A549 (cell line): Measurements from ENCODE around the gene KRTAP1-5. TPM values are rescaled to one million over a fixed set of nuclear protein-coding genes. Genes with fewer than 3 reads are reported as not detected.

Source experiments
- ATAC-seq, 2 experiments: fragments of 200-7000 bp in 1 of 2; fragments of >200 bp in 1 of 2; cut with Nextera tagmentation in 1 of 2; cut with Tn5 transposase in 1 of 2; 3 replicates each; pipeline versions ENCODE4 v1.8.0 to v1.9.1; 2018 to 2020; ENCODE audit warnings: mild to moderate bottlenecking in 1 of 2, moderate library complexity in 1 of 2
- CTCF ChIA-PET: fragments of 300-600 bp; sonication (Branson Sonifier 250); formaldehyde crosslinking; extraction: SDS; loops from one replicate; lab custom pipeline; 2021; ENCODE audit warnings: antibody characterized with exemption, inconsistent platforms; lab: Yijun Ruan, JAX
- POLR2A ChIA-PET: fragments of 350-600 bp; formaldehyde crosslinking; extraction: SDS; loops from one replicate; lab custom pipeline; 2021; ENCODE audit warnings: antibody characterized with exemption, inconsistent platforms; lab: Yijun Ruan, JAX
- DNase-seq, 2 experiments: peaks; one replicate each; pipeline versions ENCODE4 v3.0.0 to v3.0.0-alpha.2; 2011 to 2016; ENCODE audit warnings: low read depth in 1 of 2, low spot score in 1 of 2
- FAIRE-seq: peaks from 2 replicates; lab custom pipeline; 2011; peaks lifted over from hg19 to GRCh38; lab: Jason Lieb, UNC
- H3K27ac ChIP-seq, 2 experiments: fragments of >200 bp; sonication (Bioruptor Twin); formaldehyde crosslinking; 3 replicates each; pipeline ENCODE4 v1.5.1; 2016 to 2017
- H3K4me1 ChIP-seq: fragments of >200 bp; sonication (Bioruptor Twin); formaldehyde crosslinking; 3 replicates; pipeline ENCODE4 v1.6.1; 2016
- H3K4me2 ChIP-seq: fragments of >200 bp; sonication (Bioruptor Twin); formaldehyde crosslinking; 3 replicates; pipeline ENCODE4 v1.6.1; 2016
- H3K4me3 ChIP-seq: fragments of >200 bp; sonication (Bioruptor Twin); formaldehyde crosslinking; 3 replicates; pipeline ENCODE4 v1.5.1; 2016
- H3K9me3 ChIP-seq: fragments of >200 bp; sonication (Bioruptor Twin); formaldehyde crosslinking; 3 replicates; pipeline ENCODE4 v1.6.1; 2016
- ATOH8 ChIP-seq: fragments of 250-450 bp; sonication (Bioruptor Pico); IDR thresholded peaks from 2 replicates; pipeline ENCODE4 v1.5.0; 2020; ENCODE audit warnings: low read depth, mild to moderate bottlenecking, moderate library complexity
- CBX2 ChIP-seq: fragments of 200-600 bp; sonication (generic); IDR thresholded peaks from 2 replicates; pipeline ENCODE4 v1.6.1; 2016; ENCODE audit warnings: low read depth, mild to moderate bottlenecking, borderline replicate concordance
- CEBPB ChIP-seq, 2 experiments: fragments of >200 bp in 1 of 2; sonication (Bioruptor Twin) in 1 of 2; formaldehyde crosslinking in 1 of 2; IDR thresholded peaks; 2 replicates each; pipeline ENCODE4 v1.6.1; 2012 to 2016
- CHD4 ChIP-seq: fragments of 200-600 bp; sonication (generic); IDR thresholded peaks from 2 replicates; pipeline ENCODE4 v1.6.1; 2016; ENCODE audit warnings: antibody characterized with exemption, mild to moderate bottlenecking, borderline replicate concordance
- EHF ChIP-seq: fragments of 250-450 bp; sonication (Bioruptor Pico); IDR thresholded peaks from 2 replicates; pipeline ENCODE4 v1.5.0; 2020; ENCODE audit warnings: mild to moderate bottlenecking
- EHMT2 ChIP-seq: fragments of 200-600 bp; sonication (generic); IDR thresholded peaks from 2 replicates; pipeline ENCODE4 v1.6.1; 2016; ENCODE audit warnings: antibody characterized with exemption, low read depth, mild to moderate bottlenecking, moderate library complexity
- ELK1 ChIP-seq: fragments of 150-350 bp; IDR thresholded peaks from 2 replicates; pipeline ENCODE4 v1.6.1; 2014; ENCODE audit warnings: low read depth, mild to moderate bottlenecking, low read length
- EP300 ChIP-seq, 2 experiments: fragments of >200 bp; sonication (Bioruptor Twin); formaldehyde crosslinking; IDR thresholded peaks; 2 replicates in 1 of 2; 3 replicates in 1 of 2; pipeline ENCODE4 v1.6.1; 2016 to 2017
- ESRRA ChIP-seq: fragments of 150-350 bp; IDR thresholded peaks from 2 replicates; pipeline ENCODE4 v1.6.1; 2014; ENCODE audit warnings: mild to moderate bottlenecking, low read length, borderline replicate concordance
- FOSL2 ChIP-seq, 2 experiments: fragments of 450-650 bp in 1 of 2; fragments of >200 bp in 1 of 2; sonication (Bioruptor Twin) in 1 of 2; formaldehyde crosslinking; IDR thresholded peaks; 2 replicates each; pipeline versions ENCODE4 v1.5.0 to v1.6.1; 2016 to 2020; ENCODE audit warnings: mild to moderate bottlenecking in 1 of 2, moderate library complexity in 1 of 2
- FOXS1 ChIP-seq: fragments of 250-450 bp; sonication (Bioruptor Pico); IDR thresholded peaks from 2 replicates; pipeline ENCODE4 v1.5.0; 2020; ENCODE audit warnings: mild to moderate bottlenecking, moderate library complexity
- HES2 ChIP-seq: fragments of >200 bp; sonication (Bioruptor Twin); formaldehyde crosslinking; IDR thresholded peaks from 2 replicates; pipeline ENCODE4 v1.6.1; 2016
- JUNB ChIP-seq: fragments of >200 bp; sonication (Bioruptor Twin); formaldehyde crosslinking; IDR thresholded peaks from 2 replicates; pipeline ENCODE4 v1.6.1; 2016
- KDM5A ChIP-seq: fragments of 200-600 bp; sonication (generic); IDR thresholded peaks from 2 replicates; pipeline ENCODE4 v1.6.1; 2016; ENCODE audit warnings: antibody characterized with exemption, mild to moderate bottlenecking
- MAZ ChIP-seq: fragments of 150-350 bp; IDR thresholded peaks from 2 replicates; pipeline ENCODE4 v1.6.1; 2014; ENCODE audit warnings: antibody characterized with exemption, low read depth, low read length, borderline replicate concordance
- PHF8 ChIP-seq: fragments of 200-600 bp; sonication (generic); IDR thresholded peaks from 2 replicates; pipeline ENCODE4 v1.6.1; 2016; ENCODE audit warnings: low read depth, mild to moderate bottlenecking, antibody characterized with exemption, moderate library complexity, borderline replicate concordance
- POLR2A ChIP-seq: IDR thresholded peaks from 2 replicates; pipeline ENCODE4 v1.6.1; 2012; ENCODE audit warnings: mild to moderate bottlenecking, low read length
- POLR2AphosphoS2 ChIP-seq: conservative IDR thresholded peaks from 2 replicates; pipeline ENCODE4 v1.6.1; 2012; ENCODE audit warnings: low read length, improper control_type of control experiment, inconsistent platforms
- RAD21 ChIP-seq, 2 experiments: fragments of >200 bp in 1 of 2; sonication (Bioruptor Twin) in 1 of 2; formaldehyde crosslinking in 1 of 2; IDR thresholded peaks in 1 of 2; conservative IDR thresholded peaks in 1 of 2; 2 replicates in 1 of 2; 3 replicates in 1 of 2; pipeline ENCODE4 v1.6.1; 2012 to 2018; ENCODE audit warnings: inconsistent platforms in 1 of 2
- RFX5 ChIP-seq: fragments of 450-650 bp; IDR thresholded peaks from 2 replicates; pipeline ENCODE4 v1.7.1; 2014; ENCODE audit warnings: antibody characterized with exemption, mild to moderate bottlenecking, moderate library complexity
- RNF2 ChIP-seq: fragments of 200-600 bp; sonication (generic); IDR thresholded peaks from 2 replicates; pipeline ENCODE4 v1.6.1; 2016; ENCODE audit warnings: low read depth, mild to moderate bottlenecking, antibody characterized with exemption, moderate library complexity, borderline replicate concordance
- SMC3 ChIP-seq: fragments of >200 bp; sonication (Bioruptor Twin); formaldehyde crosslinking; IDR thresholded peaks from 3 replicates; pipeline ENCODE4 v1.6.1; 2018; ENCODE audit warnings: inconsistent platforms
- TP53 ChIP-seq: fragments of 250-450 bp; sonication (Bioruptor Pico); IDR thresholded peaks from 2 replicates; pipeline ENCODE4 v1.5.0; 2021; ENCODE audit warnings: mild to moderate bottlenecking, moderate library complexity
- USF2 ChIP-seq: fragments of 450-650 bp; IDR thresholded peaks from 2 replicates; pipeline ENCODE4 v1.6.1; 2014; ENCODE audit warnings: antibody characterized with exemption
- ZFP36 ChIP-seq: fragments of 450-650 bp; IDR thresholded peaks from 2 replicates; pipeline ENCODE4 v1.6.1; 2014; ENCODE audit warnings: borderline replicate concordance; ENCODE audit not compliant: partially characterized antibody
- ZNF302 ChIP-seq: fragments of 250-450 bp; sonication (Bioruptor Pico); IDR thresholded peaks from 2 replicates; pipeline ENCODE4 v1.9.0; 2021; ENCODE audit warnings: inconsistent platforms, mild to moderate bottlenecking, moderate library complexity
- WGBS: methylation state at CpG from one replicate; pipeline ENCODE4 v1.1.6; 2017; ENCODE audit errors: missing lambda C conversion rate; 5-methylcytosine and 5-hydroxymethylcytosine counted together
- polyA plus RNA-seq, 4 experiments: library from polyadenylated mRNA; depleted of rRNA in 3 of 4; stranded (reverse); fragments of >200 nt; fragmentation: RNase III in 1 of 4; extraction: RNeasy Plus Mini Kit Qiagen cat#74134 plus additional on column Dnase treatment in 1 of 4; gene quantifications; 2 replicates in 3 of 4; 3 replicates in 1 of 4; pipeline ENCODE4 v1.2.3, GENCODE V29; 2011 to 2017

The KRTAP1-5 gene
- polyA plus RNA-seq, 2 of the 4 experiments (the other 2 are of a cell fraction) = not detected

- ChIA-PET POLR2A (no interaction called here), CTCF (interaction anchor here (1.0 to 1.1 kb wide), 3 partner anchors 309 to 635 kb away, joined by 4 to 5 read pairs (median 4); no protein-coding TSS in a partner anchor)
- WGBS = 29% methylated on average over 1 of the region's 1 CpG
- H3K27ac ChIP-seq = no peak overlapping the region
- ATAC-seq (no peak), FAIRE-seq (peak; percentile 61), DNase-seq (no peak)
- H3K4me3 ChIP-seq = no peak overlapping the region
- peaks cover 18% of the 10 kb centered on the region; the same call in 2 of the 3 replicates for H3K4me1 ChIP-seq
- peak overlapping the region; percentile 11; the same call in 1 of the 3 replicates for H3K4me2 ChIP-seq
- no peaks in the 10 kb centered on the region for H3K9me3 ChIP-seq
- TF ChIP-seq TP53 (CRISPR knock-in tag) = no peak
- no peak for TF ChIP-seq FOXS1
Measured at GRCh38 chr17:41013606-41014005, 13.4 kb downstream of the KRTAP1-5 start.

- POLR2A ChIA-PET = no interaction called here
- 72% methylated on average over 3 of the region's 3 CpGs for whole genome bisulfite sequencing
- TF ChIP-seq RFX5 = no peak
- no peak for TF ChIP-seq JUNB
- no peak for TF ChIP-seq ELK1
- TF ChIP-seq POLR2AphosphoS2 = no peak
- no peak for TF ChIP-seq CHD4
- TF ChIP-seq RAD21 (conservative IDR thresholded peaks at IDR 0.05 in 1 of 2, IDR thresholded peaks at IDR 0.05 in 1 of 2) = no peak
- no peak for TF ChIP-seq USF2
- no peak for TF ChIP-seq ZNF302
- no peak for TF ChIP-seq ZFP36
- no peak for TF ChIP-seq ESRRA
- TF ChIP-seq ATOH8 = no peak
- no peak overlapping the region for H3K4me3 ChIP-seq
- H3K4me2 ChIP-seq = peak overlapping the region; percentile 11; the same call in 1 of the 3 replicates
- H3K27ac ChIP-seq = no peak overlapping the region
- CTCF ChIA-PET = interaction anchor here (1.1 kb wide), 1 partner anchor 536 kb away, joined by 4 read pairs; no protein-coding TSS in a partner anchor
- H3K4me1 ChIP-seq = peaks cover 18% of the 10 kb centered on the region; the same call in 2 of the 3 replicates
- FAIRE-seq (no peak), DNase-seq (no peak), ATAC-seq (no peak)
- no peaks in the 10 kb centered on the region for H3K9me3 ChIP-seq
Measured at GRCh38 chr17:41013181-41013580, 13.8 kb downstream of the KRTAP1-5 start.

GRCh38 chr17:41012326-41013120 is 14.5 kb downstream of the KRTAP1-5 start:
- ChIA-PET CTCF (no interaction called here), POLR2A (no interaction called here)
- Histone ChIP-seq H3K4me2 (no peak overlapping the region), H3K9me3 (no peaks in the 10 kb centered on the region), H3K4me3 (no peak overlapping the region), H3K27ac (no peak overlapping the region), H3K4me1 (peaks cover 18% of the 10 kb centered on the region; the same call in 2 of the 3 replicates)
- TF ChIP-seq EHF (CRISPR knock-in tag) = no peak
- no peak for TF ChIP-seq EHMT2
- no peak for TF ChIP-seq CEBPB (IDR thresholded peaks at IDR 0.05)
- no peak for TF ChIP-seq POLR2A
- no peak for TF ChIP-seq EP300 (IDR thresholded peaks at IDR 0.05)
- TF ChIP-seq TP53 (CRISPR knock-in tag) = no peak
- no peak for TF ChIP-seq FOXS1
- no peak for TF ChIP-seq RNF2
- no peak for TF ChIP-seq FOSL2 (IDR thresholded peaks at IDR 0.05)
- no peak for TF ChIP-seq FOSL2 (CRISPR knock-in tag; IDR thresholded peaks at IDR 0.05)
- no peak for TF ChIP-seq SMC3
- no peak for TF ChIP-seq RFX5
- no peak for TF ChIP-seq HES2
- TF ChIP-seq CBX2 = no peak
- TF ChIP-seq ATOH8 = no peak
- TF ChIP-seq PHF8 = no peak
- TF ChIP-seq RAD21 (conservative IDR thresholded peaks at IDR 0.05 in 1 of 2, IDR thresholded peaks at IDR 0.05 in 1 of 2) = no peak
- TF ChIP-seq KDM5A = no peak
- TF ChIP-seq MAZ = no peak
- WGBS = 72% methylated on average over 6 of the region's 6 CpGs
- ATAC-seq (no peak), DNase-seq (no peak), FAIRE-seq (peak; percentile 51)
